Tibial nerve (tissue), 4 donors: ENCODE measurements around the gene PPP4R3A.

Experiments
- CTCF ChIP-seq, 5 experiments: fragments of 200-600 bp in 3 of 5; fragments of 450-650 bp in 2 of 5; sonication (generic) in 3 of 5; IDR thresholded peaks; one replicate each; pipeline ENCODE4 v1.5.1; 2016 to 2019; ENCODE audit warnings: antibody characterized with exemption in 5 of 5, mild to moderate bottlenecking in 3 of 5, moderate library complexity in 2 of 5
- EP300 ChIP-seq, 2 donors: sonication (generic); formaldehyde crosslinking; IDR thresholded peaks; one replicate each; pipeline ENCODE4 v1.6.1; 2017; ENCODE audit warnings: antibody characterized with exemption in 2 of 2, mild to moderate bottlenecking in 1 of 2
- POLR2A ChIP-seq, 2 donors: fragments of 450-650 bp; IDR thresholded peaks; one replicate each; pipeline ENCODE4 v1.6.1; 2017; ENCODE audit warnings: antibody characterized with exemption in 2 of 2, mild to moderate bottlenecking in 2 of 2, moderate library complexity in 2 of 2

DNA sequence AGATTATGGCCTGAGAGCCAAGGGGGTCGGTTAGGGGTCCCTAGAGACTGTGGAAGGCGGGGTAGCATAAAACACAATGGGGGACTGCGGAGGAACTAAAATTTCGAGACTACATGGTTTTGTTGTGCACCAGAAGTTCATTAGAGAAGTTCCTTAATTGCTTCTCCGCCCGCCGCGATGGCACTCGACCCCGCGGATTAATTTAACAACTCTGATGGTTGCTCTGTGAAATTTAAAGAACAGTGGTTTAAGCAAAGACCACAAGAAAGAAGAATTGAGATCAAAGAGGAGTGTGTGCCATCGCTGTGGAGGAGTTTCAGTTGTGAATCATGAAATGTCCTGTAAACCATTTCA is 91.1 kb downstream of the PPP4R3A start:
- TF ChIP-seq CTCF (IDR thresholded peaks at IDR 0.05) (peak in 1 of 5 experiments; percentile 2), POLR2A (IDR thresholded peaks at IDR 0.05) (no peak), EP300 (IDR thresholded peaks at IDR 0.05) (no peak)
